GM10248 (cell line): Measurements from ENCODE around the gene SRCIN1.
"Not testable (repeated sequence)": the region's sequence is repeated elsewhere in the genome, so short reads cannot be mapped to it uniquely, and the experiment has no call there.

ENCODE experiments used
- CTCF ChIA-PET: fragments of 300-600 bp; sonication (Branson Sonifier 250); formaldehyde crosslinking; extraction: SDS; loops from one replicate; lab custom pipeline; 2021; ENCODE audit warnings: antibody characterized with exemption; lab: Yijun Ruan, JAX
- POLR2A ChIA-PET: fragments of 350-650 bp; sonication (Branson Sonifier 250); formaldehyde crosslinking; extraction: SDS; loops from one replicate; lab custom pipeline; 2020; ENCODE audit warnings: antibody characterized with exemption; lab: Yijun Ruan, JAX
- DNase-seq: peaks from one replicate; pipeline ENCODE4 v3.0.0; 2012; ENCODE audit errors: extremely low spot score
- TF ChIP-seq, protein P1 (sequence below): IDR thresholded peaks from 2 replicates; pipeline ENCODE4 v1.5.1; 2012; ENCODE audit warnings: mild to moderate bottlenecking, low read depth; ENCODE audit errors: extremely low read depth, missing control alignments, control extremely low read depth

SRCIN1 gene

GRCh38 chr17:38507921-38508569 lies 97.7 kb downstream of the SRCIN1 start:
- TF ChIP-seq, protein P1, sequence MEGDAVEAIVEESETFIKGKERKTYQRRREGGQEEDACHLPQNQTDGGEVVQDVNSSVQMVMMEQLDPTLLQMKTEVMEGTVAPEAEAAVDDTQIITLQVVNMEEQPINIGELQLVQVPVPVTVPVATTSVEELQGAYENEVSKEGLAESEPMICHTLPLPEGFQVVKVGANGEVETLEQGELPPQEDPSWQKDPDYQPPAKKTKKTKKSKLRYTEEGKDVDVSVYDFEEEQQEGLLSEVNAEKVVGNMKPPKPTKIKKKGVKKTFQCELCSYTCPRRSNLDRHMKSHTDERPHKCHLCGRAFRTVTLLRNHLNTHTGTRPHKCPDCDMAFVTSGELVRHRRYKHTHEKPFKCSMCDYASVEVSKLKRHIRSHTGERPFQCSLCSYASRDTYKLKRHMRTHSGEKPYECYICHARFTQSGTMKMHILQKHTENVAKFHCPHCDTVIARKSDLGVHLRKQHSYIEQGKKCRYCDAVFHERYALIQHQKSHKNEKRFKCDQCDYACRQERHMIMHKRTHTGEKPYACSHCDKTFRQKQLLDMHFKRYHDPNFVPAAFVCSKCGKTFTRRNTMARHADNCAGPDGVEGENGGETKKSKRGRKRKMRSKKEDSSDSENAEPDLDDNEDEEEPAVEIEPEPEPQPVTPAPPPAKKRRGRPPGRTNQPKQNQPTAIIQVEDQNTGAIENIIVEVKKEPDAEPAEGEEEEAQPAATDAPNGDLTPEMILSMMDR: no peak
- DNase-seq: no peak
- ChIA-PET CTCF (interaction anchor here (1.0 to 3.1 kb wide), 3 partner anchors 16 to 96 kb away, joined by 3 to 15 read pairs (median 4); no protein-coding TSS in a partner anchor), POLR2A (no interaction called here)

DNA sequence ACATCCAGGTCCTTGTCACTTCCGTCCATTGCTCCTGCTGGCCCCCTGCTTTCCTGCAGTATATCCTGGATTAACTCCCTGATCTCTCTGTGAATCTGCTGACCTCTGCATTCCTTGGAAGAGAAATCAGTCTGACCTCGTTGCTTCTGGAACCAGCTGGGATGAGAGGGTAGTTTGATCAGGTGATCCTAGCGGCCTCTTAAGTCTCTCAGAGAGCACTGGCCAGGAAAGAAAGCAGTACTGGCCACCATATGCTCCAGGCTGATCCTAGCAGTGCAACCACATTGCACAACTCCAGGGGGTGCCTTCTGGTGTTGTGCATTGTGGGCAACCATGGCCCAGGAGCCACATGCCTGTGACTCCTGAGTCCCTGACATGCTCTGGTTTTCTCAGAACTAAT lies 98.3 kb downstream of the SRCIN1 start:
- POLR2A ChIA-PET: no interaction called here
- TF ChIP-seq, protein P1: no peak
- no peak for DNase-seq
- CTCF ChIA-PET: interaction anchor here (1.7 to 3.1 kb wide), 2 partner anchors 15 to 51 kb away, joined by 6 to 15 read pairs; no protein-coding TSS in a partner anchor

DNA sequence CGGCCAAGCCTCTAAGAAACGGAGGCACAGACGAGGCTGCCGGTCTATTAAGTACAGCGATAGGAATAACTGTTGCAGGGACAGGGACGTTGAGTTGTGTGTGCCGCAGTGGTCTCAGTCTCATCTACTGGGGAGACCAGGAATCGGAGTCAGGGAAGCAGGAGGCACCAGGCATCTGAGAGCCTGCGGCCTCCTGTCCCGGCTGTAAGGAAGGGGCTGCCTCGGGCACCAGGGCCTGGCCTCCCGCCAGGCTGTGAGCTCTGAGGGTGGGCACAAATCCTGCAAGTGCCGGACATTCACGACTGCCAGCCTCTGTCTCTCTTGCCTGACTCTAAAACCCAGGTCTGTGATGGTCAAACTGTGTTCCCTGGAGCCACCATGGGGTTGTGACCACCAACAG lies 101.5 kb downstream of the SRCIN1 start:
- no peak for DNase-seq
- ChIA-PET POLR2A (no interaction called here), CTCF (no interaction called here)
- TF ChIP-seq, protein P1: no peak

GRCh38 chr17:38503286-38503913 lies 102.4 kb downstream of the SRCIN1 start:
- POLR2A ChIA-PET: not testable (repeated sequence)
- CTCF ChIA-PET: interaction anchor here (1.5 kb wide), 1 partner anchor 55 kb away, joined by 4 read pairs; no protein-coding TSS in a partner anchor

DNA sequence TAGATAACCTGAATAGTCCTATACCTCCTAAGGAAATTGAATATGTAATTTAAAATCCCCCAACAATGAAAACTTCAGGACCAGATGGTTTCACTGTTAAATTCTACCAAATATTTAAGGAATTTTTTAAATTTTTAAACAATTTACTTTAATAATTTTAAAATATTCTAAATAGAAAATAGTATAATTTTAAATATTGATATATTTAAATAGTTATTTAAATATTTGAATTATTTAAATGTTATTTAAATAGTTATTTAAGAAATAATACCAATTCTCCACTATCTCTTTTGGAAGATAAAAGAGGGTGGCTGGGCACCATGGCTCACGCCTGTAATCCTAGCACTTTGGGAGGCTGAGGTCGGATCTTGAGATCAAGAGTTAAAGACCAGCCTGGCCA lies 104.0 kb downstream of the SRCIN1 start:
- CTCF ChIA-PET: interaction anchor here (1.5 kb wide), 1 partner anchor 56 kb away, joined by 4 read pairs; no protein-coding TSS in a partner anchor
- DNase-seq, POLR2A ChIA-PET: not testable (repeated sequence)

More at GRCh38 chr17:38503286-38503913, 102.4 kb downstream of the SRCIN1 start:
- not testable (repeated sequence) for DNase-seq

DNA sequence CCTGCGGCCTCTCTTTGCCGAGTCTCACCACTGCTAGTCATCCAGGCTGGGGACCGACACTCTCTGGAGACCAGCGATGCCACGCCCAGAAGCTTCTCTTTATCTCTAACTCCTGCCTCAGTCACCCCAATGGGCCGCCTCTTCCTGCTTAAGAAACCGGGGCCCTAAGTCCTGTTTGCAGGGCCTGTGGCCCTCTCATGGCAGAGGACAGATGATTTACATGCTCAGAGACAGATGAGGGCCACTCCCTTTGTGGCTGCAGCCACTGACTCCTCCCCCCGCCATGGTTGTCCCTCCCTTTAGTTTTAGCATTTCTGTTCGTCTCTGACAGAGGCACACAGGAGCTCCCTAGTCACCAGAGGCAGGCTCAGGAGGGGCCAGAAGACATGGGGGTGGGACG lies 106.5 kb downstream of the SRCIN1 start:
- CTCF ChIA-PET, POLR2A ChIA-PET: not testable (repeated sequence)

GRCh38 chr17:38498353-38498752 lies 107.4 kb downstream of the SRCIN1 start:
- TF ChIP-seq, protein P1: no peak
- ChIA-PET POLR2A (no interaction called here), CTCF (no interaction called here)
- no peak for DNase-seq

More for the DNA sequence above, 106.5 kb downstream of the SRCIN1 start:
- not testable (repeated sequence) for DNase-seq

- POLR2A ChIA-PET, CTCF ChIA-PET, DNase-seq: not testable (repeated sequence)
Measured at GRCh38 chr17:38497656-38498055, 108.1 kb downstream of the SRCIN1 start.

DNA sequence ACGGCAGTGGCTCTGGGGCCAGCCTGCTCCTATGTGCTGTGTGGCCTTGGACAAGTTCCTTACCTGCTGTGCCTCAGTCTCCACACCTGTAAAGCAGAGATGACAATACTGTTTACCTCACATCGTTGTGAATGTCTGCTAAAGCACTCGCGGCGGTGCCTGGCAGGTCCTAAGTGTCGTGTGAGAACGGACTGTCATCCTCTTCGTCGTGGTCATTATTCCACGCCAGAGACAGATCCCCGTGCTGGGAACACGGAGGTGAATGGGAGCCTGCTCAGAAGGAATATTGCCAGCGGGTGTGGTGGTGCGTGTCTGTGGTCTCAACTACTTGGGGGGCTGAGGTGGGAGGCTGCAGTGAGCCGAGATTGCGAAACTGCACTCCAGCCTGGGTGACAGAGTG lies 111.6 kb downstream of the SRCIN1 start:
- CTCF ChIA-PET: interaction anchor here (1.6 to 2.3 kb wide), 2 partner anchors 9 to 15 kb away, joined by 3 to 6 read pairs; no protein-coding TSS in a partner anchor
- POLR2A ChIA-PET, DNase-seq: not testable (repeated sequence)
